GM23248 (cell line): ENCODE data around the gene BPGM.

Source experiments
- EZH2 ChIP-seq: fragments of 200-600 bp; sonication (generic); IDR thresholded peaks from 2 replicates; pipeline ENCODE4 v1.6.1; 2018; ENCODE audit warnings: antibody characterized with exemption, mild to moderate bottlenecking; ENCODE audit not compliant: insufficient read depth, poor library complexity, severe bottlenecking
- EZH2phosphoT487 ChIP-seq: fragments of 200-600 bp; sonication (generic); IDR thresholded peaks from 2 replicates; pipeline ENCODE4 v1.6.1; 2018; ENCODE audit warnings: antibody characterized with exemption, moderate library complexity, mild to moderate bottlenecking, low read depth; ENCODE audit not compliant: insufficient read depth

DNA sequence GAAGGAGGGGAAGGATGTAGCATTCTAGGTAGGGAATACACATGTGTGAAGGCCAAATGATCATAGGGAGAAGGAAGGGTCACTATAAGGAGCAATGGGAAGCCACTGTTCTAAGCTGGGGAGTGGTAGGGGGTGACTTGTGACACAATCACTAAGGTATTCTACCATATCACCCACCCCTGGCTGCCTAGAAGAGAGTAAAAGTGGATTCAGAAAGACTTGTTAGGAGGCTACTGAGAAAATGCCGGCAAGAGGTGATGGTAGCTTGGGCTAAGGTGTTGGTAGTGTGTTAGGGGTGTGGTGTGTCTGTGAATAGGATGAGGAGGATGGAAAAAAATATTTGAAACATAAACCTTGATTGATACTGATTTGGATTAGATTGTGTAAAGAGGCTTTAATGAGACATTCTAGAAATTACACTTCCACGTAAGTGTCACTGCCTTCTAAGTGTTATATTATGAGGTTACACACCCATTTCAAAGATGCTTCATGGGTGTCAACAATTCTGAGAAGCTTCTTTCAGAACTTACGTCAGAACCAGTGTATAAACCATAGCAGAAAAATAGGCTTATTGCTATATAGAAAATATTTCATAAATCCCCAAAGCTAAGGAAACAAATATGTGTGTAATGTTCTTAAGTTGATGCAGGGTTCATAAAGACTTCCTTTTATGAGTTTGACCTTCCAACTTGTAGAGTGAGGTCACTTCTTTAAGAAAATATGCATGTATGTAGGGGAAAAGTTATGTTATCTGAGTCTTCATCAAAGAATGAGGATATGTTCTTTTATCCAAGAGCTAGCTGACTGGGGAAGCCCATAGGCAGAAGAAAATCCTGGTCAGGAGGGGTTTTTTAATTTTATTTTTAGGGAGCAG lies 5.6 kb upstream of the BPGM start:
- TF ChIP-seq EZH2phosphoT487 (no peak), EZH2 (no peak)
